ENCODE data around the gene CLCNKB.
"Not testable (repeated sequence)": the region's sequence is repeated elsewhere in the genome, so short reads cannot be mapped to it uniquely, and the experiment has no call there.

The CLCNKB gene

DNA sequence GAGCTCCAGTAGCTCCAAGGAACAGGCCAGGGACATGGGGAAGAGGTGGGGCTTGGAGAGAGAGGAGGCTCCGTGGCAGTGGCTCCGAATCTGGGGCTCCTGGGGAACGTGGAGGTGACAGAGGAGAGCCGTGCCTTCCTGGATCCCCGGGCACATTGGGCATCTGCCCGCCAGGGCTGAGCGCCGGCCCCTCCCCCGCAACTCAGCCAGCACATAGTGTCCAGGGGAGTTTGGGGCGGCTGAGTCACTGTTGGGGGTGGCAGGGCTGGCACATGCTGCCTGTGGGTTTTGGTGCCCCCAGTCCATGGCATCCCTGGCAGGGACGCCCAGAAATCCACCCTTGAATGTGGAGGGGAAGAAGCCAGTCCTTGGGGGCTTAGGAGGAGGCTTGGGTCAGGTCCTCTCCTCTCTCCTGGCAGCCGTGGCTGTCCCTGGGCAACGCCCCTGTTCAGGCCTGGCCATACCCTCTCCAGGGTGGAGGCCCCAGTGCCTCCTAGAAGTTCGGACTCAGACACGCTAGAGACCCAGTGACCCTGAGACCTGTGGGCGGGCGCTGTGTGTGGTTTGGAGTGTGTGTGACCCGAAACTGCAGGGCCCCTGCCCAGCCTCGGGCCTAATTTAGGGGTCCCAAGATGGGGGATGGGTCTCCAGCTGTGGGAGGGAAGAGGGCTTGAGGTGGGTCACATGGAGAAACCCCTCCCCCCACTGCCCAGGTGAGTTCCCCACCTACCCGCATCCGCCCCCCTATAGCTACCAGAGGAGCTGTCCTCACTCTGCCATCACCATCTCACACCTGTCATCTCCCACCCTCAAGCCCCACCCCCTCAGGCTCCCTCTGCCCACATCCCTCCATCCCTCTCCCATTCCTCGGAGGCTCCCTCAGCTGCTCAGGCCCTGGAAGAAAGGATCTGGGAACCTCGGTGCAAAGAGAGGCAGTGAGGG lies 27.4 kb upstream of the CLCNKB start:
- no peak for DNase-seq

GRCh38 chr1:16017076-16017460 lies 26.5 kb upstream of the CLCNKB start:
- DNase-seq: no peak

DNA sequence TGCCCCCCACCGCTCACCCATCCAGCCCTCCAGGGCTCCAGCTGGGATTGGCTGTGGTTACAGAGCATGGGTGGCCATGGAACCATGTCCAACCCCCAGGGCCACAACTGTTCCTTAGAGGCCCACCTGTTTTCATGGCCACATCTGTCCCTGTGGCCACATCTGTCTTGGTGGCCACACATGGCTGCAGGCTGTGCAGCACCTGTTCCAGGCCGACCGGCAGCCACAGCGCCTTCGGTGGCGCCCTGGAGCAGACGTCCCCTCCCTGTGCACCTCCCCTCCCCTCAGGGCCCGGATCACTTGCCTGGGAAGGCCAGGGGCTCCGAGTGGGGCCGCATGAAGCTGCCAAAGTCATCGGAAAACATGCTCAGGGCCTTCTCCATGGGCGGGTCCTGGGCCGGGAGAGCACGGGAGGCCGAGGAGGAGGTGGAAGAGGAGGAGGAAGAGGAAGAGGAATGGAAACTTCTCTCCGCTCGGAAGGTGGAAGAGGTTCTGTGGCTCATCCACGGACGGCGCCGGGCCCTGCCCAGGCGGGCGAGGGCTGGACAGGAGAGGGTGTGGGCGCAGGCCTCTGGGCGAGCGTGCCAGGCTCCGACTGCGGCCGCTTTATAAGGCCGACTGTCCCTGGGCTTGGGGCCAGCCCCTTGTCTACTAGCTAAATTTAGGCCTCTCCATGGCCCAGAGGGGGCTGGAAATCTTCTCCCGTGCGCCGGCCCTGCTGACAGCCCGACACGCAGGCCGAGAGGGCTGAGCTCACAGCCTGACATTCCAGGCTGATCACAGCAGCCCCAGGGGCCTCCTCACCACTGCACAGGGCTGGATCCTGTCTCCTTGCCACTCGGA lies 25.9 kb upstream of the CLCNKB start, which contains the start of gene HSPB7:
HSPB7 (minus strand) TSS at position 583 of the 843 bp plus-strand sequence; CDS start at position 503, 80 bp downstream.
- DNase-seq: no peak

GRCh38 chr1:16018308-16018707 lies 25.3 kb upstream of the CLCNKB start:
- DNase-seq: no peak

DNA sequence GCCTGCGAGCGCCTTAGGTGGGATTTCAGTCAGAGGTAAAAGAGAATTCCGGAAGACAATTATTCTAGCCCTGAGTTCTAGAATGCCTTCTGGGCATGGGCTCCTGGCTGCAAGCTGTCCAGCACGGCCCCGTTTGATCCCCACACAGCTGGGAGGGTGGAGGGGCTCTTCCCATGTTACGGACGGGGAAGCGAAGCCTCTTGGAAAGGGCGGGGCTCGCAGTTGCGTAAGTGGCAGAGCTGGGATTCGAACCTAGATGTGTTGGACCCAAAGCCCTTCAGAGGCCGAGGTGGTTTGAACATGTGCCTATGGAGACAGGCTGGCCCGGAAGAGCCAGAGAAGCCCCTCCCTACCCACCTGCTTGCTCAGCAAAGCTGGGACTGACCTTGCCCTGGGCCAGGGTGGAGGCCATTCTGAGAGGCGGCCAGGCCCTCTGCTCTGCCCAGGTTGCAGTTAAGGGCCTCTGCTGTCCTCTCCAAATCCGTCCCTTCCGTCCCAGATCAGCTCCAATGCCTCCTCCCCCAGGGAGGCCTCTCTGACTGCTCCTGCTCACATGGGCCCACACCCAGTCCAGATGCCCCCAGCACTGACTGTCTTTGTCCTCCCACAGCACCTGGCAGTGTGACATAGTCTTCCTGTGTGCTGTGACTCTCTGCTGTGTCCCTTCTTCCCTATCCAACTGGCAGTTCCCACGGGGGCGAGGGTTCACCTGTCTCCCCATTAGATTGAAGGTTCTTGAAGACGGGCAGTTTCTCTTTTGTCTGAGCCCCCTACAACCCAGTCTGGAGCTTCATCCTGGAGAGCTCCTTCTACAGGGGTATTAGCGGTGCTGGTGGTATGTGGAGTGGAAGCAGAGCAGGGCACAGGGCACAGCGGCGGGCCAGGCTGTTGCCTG lies 24.6 kb upstream of the CLCNKB start:
- DNase-seq: no peak

GRCh38 chr1:16019644-16020277 lies 23.8 kb upstream of the CLCNKB start:
- no peak for DNase-seq

- no peak for DNase-seq
These were observed 23.3 kb upstream of the CLCNKB start for GRCh38 chr1:16020325-16020724.

DNA sequence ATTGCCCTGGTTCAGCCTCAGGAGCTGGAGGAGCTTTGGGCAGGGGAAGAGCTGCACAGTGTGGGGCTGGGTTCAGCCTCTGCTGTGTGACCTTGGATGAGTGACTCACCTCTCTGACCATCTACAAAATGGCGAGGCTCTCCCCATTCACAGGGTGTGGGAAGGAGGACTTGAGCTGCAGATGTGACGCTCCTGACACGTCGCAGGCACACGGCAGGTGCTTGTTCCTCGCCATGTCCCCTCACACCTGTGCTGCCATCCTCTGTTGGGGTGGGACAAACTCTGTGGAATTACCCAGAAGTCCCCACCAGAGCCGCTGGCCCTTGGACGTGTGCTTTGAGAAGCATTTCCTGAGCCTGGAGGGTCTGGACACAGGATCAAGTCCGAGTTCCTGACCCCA lies 22.7 kb upstream of the CLCNKB start:
- not testable (repeated sequence) for DNase-seq

DNA sequence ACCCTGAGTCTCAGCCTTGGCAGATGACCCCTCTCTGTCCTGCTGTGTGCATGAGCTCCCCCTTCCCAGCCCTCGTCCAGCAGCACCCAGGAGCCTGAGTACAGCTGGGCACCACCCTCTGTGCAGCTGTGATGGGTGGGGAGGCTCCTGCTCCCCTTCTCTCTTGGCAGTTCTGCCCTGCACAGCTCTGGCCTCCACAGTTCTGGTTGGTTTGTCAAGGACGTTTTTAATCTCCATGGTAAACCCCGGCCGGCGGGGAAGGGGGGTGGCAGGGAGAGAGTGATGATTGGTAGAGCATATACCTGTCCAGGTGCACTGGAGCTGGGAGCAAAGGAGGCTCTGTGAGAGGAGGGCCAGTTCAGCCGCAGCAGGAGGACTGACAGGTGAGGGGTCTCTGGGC lies 21.9 kb upstream of the CLCNKB start, which contains the start of gene CLCNKA:
CLCNKA (plus strand) TSS at position 356 of the 400 bp plus-strand sequence. CDS start 584 bp downstream, outside the sequence.
- no peak for DNase-seq

- no peak for DNase-seq
These were observed 21.2 kb upstream of the CLCNKB start for GRCh38 chr1:16022393-16022792.

DNA sequence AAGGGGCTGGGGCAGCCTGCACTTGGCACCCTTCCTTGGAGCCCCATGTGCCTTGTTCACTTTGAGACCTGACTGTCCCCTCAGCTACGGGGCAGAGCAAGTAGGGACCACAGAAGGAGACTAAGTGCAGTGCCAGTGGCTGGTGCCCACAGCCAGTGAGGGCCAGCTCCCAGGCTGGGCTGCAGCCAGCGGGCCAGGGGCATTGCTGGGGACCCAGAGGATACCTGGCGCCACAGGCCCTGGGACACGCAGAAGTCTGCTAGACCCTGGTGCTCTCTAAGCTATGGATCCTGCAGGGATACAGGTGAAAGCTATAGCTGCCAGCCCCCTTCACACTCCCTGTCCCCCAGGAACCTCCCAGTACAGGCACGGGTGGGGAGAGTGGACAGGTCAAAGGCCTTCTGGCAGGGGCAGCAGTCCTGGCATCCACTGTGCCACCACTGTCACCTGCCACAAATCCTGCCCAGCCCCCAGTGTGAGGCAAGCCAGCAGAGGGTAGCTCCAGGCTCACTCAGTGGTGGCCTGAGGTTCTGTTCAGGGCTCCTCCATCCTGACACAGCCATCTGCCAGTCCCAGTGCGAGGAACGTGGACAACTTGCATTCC lies 20.4 kb upstream of the CLCNKB start:
- no peak for DNase-seq

- DNase-seq: not testable (repeated sequence)
These were observed 17.3 kb upstream of the CLCNKB start for GRCh38 chr1:16026302-16026701.

DNA sequence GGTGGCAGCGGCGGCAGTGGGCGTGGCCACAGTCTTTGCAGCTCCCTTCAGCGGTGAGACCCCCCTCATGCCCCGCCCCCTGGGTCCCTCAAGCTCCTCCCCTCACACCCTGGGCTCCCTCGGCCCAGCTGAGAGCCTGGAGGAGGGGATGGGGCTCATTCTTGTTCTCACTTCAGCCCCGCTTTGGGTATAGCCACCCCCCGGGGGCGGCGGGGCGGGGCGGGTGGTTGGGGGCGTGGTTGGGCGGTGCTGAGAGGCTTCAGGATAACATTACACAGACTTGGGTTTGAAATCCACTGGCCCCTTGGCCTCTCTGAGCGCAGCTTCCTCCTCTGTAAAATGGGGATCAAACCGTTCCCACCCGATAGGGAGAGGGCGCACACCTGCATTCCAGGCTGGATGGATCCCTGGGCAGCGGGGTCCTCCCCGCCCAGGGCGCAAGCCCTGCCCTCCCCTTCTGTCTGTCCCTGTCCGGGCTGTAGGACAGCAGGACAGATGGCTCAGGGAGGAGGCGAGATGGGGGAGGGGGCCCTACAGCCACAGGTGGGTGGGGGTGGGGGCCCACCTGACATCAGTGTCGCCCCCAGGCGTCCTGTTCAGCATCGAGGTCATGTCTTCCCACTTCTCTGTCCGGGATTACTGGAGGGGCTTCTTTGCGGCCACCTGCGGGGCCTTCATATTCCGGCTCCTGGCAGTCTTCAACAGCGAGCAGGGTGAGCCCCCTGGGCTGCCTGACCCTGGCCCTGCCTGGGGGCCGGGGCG lies 16.7 kb upstream of the CLCNKB start:
- DNase-seq: peak; percentile 63

GRCh38 chr1:16028237-16029002 lies 15.2 kb upstream of the CLCNKB start:
- no peak for DNase-seq

- DNase-seq: not testable (repeated sequence)
These were observed 14.6 kb upstream of the CLCNKB start for GRCh38 chr1:16029003-16029268.

DNA sequence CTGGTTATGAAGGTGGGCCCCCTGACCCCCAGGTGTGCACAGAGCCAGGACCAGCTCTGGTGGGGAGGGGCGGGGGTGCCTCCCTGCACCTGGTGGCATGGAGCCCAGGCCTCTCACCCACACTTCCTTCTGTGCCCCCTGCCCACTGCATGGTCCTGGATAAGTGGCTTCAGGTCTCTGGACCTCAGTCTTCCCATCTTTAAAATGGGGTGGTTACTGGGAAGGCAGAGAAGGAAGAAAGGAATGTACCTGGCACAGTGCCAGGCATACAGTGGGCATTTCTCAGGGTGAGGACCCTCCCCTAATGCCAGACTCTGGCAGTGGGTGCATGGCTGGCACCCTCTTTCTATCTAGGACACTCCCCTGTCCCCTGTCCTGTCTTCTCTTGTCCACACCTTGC lies 14.3 kb upstream of the CLCNKB start:
- DNase-seq: no peak

DNA sequence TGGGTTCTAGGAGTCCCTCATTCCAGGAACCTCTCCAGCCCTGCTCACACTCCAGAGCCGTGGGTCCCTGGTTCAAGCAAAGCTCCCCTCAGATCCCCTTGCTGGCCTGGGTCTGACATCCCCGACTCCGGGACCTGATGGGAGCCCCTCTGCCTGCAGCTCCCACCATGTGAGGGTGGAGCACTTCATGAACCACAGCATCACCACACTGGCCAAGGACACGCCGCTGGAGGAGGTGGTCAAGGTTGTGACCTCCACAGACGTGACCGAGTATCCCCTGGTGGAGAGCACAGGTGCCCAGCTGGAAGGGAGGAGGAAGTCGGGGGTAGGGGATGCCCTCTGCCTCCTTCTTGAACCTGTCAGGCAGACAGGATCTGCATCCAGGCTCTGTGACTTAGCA lies 12.0 kb upstream of the CLCNKB start:
- no peak for DNase-seq

DNA sequence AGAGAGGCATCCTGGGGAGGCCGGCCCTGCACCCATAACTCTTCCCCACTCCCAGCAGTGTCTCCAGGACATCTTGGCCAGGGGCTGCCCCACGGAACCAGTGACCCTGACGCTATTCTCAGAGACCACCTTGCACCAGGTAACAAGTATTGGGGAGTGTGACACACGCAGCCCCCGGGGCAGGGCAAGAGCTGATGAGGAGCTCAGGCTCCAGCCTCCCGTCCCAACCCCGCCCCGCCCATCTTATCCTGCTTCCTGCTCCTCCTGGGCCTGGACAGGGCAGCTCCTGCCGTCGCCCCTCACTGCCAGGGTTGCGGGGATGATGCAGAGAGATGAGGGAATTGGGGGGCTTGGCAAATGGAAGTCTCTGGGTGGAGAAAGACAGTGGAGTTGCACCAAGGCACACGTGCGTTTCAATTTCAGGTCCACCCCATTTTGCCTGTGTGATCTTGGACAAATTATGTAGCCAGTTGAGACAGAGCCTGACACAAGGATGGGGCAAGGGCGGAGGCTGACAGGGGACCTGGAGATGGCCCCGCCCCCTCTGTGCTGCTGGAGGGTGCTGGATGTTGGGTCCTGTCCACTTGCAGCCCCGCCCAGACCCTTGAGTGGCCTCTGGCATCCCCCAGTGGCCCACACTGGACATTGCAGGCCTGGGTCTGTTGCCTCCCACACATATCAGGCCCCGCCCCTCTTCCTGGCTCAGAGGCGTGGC lies 11.0 kb upstream of the CLCNKB start:
- peak; percentile 43 for DNase-seq

DNA sequence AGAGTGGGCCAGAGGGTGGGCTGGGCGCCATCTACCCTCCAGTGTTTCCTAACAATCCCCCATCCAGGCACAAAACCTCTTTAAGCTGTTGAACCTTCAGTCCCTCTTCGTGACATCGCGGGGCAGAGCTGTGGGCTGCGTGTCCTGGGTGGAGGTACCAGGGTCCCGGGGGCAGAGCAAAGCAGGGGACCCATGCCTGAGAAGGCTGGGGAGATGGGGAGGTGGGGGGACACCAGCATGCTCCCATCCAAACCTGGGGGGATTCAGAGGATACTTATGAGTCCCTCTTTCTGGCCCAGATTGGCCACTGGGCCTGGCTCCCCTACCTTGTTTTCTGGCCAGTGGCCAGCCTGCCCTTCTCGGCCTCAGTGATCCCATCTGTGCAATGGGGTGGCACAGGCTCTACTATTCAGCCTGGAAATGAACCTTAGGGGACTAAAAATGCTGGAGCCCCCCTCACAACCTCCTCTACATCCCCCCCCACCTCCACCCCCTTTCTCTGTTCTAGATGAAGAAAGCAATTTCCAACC lies 10.4 kb upstream of the CLCNKB start:
- DNase-seq: not testable (repeated sequence)

Measured in CD4-positive, alpha-beta T cell treated with Interleukin-6 for 4 hours (primary cell).